ENCODE measurements around the gene RIPOR3.

The RIPOR3 gene

GRCh38 chr20:50682947-50683530 lies 8.3 kb downstream of the RIPOR3 start:
- no peak for TF ChIP-seq CTCF (IDR thresholded peaks at IDR 0.05; ENCODE audit: extremely low read depth, insufficient read depth, missing control alignments)
- in situ Hi-C loops (cut with MboI; ENCODE audit: low pct_unique_long_range_greater_than_20kb, low sequenced_read_pairs, unreplicated experiment), result no loop called here
- DNase-seq (ENCODE audit: low spot score), result no peak

DNA sequence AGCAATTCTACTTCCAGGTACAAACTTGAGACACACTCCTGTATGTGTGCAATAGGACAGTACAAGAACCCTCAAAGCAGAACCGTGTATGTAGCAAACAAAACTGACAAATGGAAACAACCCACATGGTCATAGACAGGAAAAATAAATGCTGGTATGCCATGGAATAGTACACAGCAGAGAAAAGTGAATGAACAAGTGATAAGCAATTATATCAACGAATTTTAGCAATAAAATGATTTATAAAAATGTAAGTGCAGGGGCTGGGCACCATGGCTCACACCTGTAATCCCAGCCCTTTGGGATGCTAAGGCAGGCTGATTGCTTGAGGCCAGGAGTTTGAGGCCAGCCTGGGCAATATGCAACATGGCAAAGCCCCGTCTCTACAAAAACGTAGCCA lies 9.3 kb downstream of the RIPOR3 start:
- TF ChIP-seq CTCF (IDR thresholded peaks at IDR 0.05; ENCODE audit: extremely low read depth, insufficient read depth, missing control alignments), result no peak
- DNase-seq (ENCODE audit: low spot score), result no peak
- in situ Hi-C loops (cut with MboI; ENCODE audit: low pct_unique_long_range_greater_than_20kb, low sequenced_read_pairs, unreplicated experiment), result no loop called here

GRCh38 chr20:50681359-50682064 lies 9.8 kb downstream of the RIPOR3 start:
- no peak for DNase-seq (ENCODE audit: low spot score)
- no peak for TF ChIP-seq CTCF (IDR thresholded peaks at IDR 0.05; ENCODE audit: extremely low read depth, insufficient read depth, missing control alignments)
- in situ Hi-C loops (cut with MboI; ENCODE audit: low pct_unique_long_range_greater_than_20kb, low sequenced_read_pairs, unreplicated experiment), result no loop called here

DNA sequence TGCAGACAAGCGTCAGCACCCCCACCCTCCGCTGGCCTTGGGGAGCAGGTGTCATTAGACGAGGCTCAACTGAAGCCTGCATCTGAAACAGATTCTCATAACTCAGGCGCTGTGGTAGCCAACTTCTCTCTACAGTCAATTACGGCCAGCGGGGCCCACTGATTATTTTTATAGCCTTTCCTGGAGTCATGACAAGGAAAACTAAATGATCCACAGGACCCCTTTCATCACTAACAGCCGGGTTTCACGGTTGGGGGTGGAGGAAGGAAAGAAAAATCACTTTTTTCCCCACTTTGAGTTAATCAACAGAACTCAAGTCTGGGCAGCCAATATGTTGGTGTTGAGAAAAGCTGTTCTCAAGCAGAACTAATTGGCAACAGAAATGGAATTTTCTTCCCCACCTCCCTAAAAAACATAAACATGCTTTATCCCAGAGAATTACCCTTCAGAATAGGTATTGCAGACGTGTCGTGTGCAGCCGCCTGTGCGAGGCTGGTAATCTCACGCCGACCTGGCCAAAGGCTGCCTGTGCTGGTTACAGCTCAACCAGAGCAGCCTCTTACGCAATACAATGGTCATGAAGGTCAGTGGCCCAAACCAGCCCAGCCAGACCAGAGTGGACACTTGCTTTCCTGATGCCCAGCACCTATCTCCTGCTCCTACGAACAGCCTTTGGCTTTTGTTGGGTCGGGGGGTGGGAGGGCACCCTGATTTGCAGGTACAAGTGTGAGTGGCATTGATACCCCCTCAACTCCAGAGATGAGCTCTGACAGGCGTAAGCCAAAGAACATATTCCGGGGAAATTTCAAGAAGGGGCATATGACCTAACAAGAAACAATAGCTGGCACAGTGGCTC lies 11.0 kb downstream of the RIPOR3 start:
- TF ChIP-seq CTCF (IDR thresholded peaks at IDR 0.05; ENCODE audit: extremely low read depth, insufficient read depth, missing control alignments), result no peak
- in situ Hi-C loops (cut with MboI; ENCODE audit: low pct_unique_long_range_greater_than_20kb, low sequenced_read_pairs, unreplicated experiment), result no loop called here

DNA sequence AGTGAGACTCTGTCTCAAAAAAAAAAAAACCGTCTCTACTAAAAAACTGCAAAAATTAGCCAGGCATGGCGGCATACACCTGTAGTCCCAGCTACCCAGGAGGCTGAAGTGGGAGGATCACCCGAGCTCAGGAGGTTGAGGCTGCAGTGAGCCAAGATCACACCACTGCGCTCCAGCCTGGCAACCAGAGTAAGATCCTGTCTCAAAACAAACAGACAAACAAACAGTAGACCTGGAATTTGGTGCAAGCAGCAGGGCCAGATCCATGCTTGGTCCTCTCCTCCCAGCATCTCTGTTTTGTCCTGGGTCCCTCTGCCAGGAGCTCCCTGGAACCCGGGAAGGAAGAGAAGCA lies 11.6 kb downstream of the RIPOR3 start:
- in situ Hi-C loops (cut with MboI; ENCODE audit: low pct_unique_long_range_greater_than_20kb, low sequenced_read_pairs, unreplicated experiment), result no loop called here
- DNase-seq (ENCODE audit: low spot score), result no peak
- no peak for TF ChIP-seq CTCF (IDR thresholded peaks at IDR 0.05; ENCODE audit: extremely low read depth, insufficient read depth, missing control alignments)

More for the DNA sequence above, 11.0 kb downstream of the RIPOR3 start:
- DNase-seq (ENCODE audit: low spot score), result no peak

GRCh38 chr20:50678169-50678898 lies 13.0 kb downstream of the RIPOR3 start:
- DNase-seq (ENCODE audit: low spot score), result no peak
- in situ Hi-C loops (cut with MboI; ENCODE audit: low pct_unique_long_range_greater_than_20kb, low sequenced_read_pairs, unreplicated experiment), result no loop called here
- TF ChIP-seq CTCF (IDR thresholded peaks at IDR 0.05; ENCODE audit: extremely low read depth, insufficient read depth, missing control alignments), result no peak

Data from GM13977 (cell line).